Superior temporal gyrus (tissue), 1 donor: ENCODE results near the gene DBF4B.

ENCODE experiments used
- DNase-seq: peaks from one replicate; pipeline ENCODE4 v3.0.0-alpha.2; 2016; ENCODE audit errors: extremely low spot score

Gene DBF4B

GRCh38 chr17:44760474-44761308 is 52.2 kb downstream of the DBF4B start:
- no peak for DNase-seq

GRCh38 chr17:44761932-44762810 is 53.7 kb downstream of the DBF4B start:
- DNase-seq, result no peak

- no peak for DNase-seq
Observed at GRCh38 chr17:44763170-44763569, 54.7 kb downstream of the DBF4B start.

- DNase-seq, result no peak
Observed at GRCh38 chr17:44765965-44766364, 57.5 kb downstream of the DBF4B start.

GRCh38 chr17:44766409-44767038 is 58.1 kb downstream of the DBF4B start:
- peak; percentile 48 for DNase-seq

GRCh38 chr17:44767493-44767892 is 59.0 kb downstream of the DBF4B start:
- DNase-seq, result no peak

GRCh38 chr17:44768505-44769142 is 60.2 kb downstream of the DBF4B start:
- DNase-seq, result no peak

GRCh38 chr17:44769230-44769629 is 60.8 kb downstream of the DBF4B start:
- no peak for DNase-seq

- DNase-seq, result no peak
Observed at GRCh38 chr17:44769647-44770084, 61.2 kb downstream of the DBF4B start.

GRCh38 chr17:44770166-44770925 is 61.9 kb downstream of the DBF4B start:
- no peak for DNase-seq

- DNase-seq, result no peak
Observed at GRCh38 chr17:44772308-44773045, 64.0 kb downstream of the DBF4B start.

GRCh38 chr17:44773140-44773539 is 64.7 kb downstream of the DBF4B start:
- no peak for DNase-seq

- DNase-seq, result peak; percentile 89
Observed at GRCh38 chr17:44774271-44775135, 66.0 kb downstream of the DBF4B start.

GRCh38 chr17:44775136-44775837 is 66.8 kb downstream of the DBF4B start:
- peak; percentile 93 for DNase-seq

GRCh38 chr17:44775838-44776621 is 67.6 kb downstream of the DBF4B start:
- no peak for DNase-seq

- no peak for DNase-seq
Observed at GRCh38 chr17:44776628-44777393, 68.3 kb downstream of the DBF4B start.
